Mesenchymal stem cell (in vitro differentiated cells and primary cell): ENCODE data around the gene MAPK7.

ENCODE experiments used
- DNase-seq: peaks from one replicate; pipeline ENCODE4 v3.0.0-alpha.2; 2013
- H2AFZ ChIP-seq: one replicate; pipeline ENCODE4 v1.6.1; 2013; ENCODE audit warnings: low read depth, mild to moderate bottlenecking, control low read depth, inconsistent platforms, low read length, moderate library complexity
- H2AK5ac ChIP-seq: 2 replicates; pipeline ENCODE4 v1.6.1; 2013; ENCODE audit warnings: low read length, moderate library complexity, mild to moderate bottlenecking, inconsistent platforms; ENCODE audit not compliant: severe bottlenecking
- H2BK120ac ChIP-seq: one replicate; pipeline ENCODE4 v1.6.1; 2013; ENCODE audit warnings: low read depth, mild to moderate bottlenecking, inconsistent platforms, low read length, moderate library complexity
- H2BK12ac ChIP-seq, 2 experiments: one replicate each; pipeline ENCODE4 v1.6.1; 2013; ENCODE audit warnings: inconsistent platforms in 2 of 2, low read length in 2 of 2, mild to moderate bottlenecking in 2 of 2, moderate library complexity in 2 of 2, control low read depth in 1 of 2
- H2BK15ac ChIP-seq: one replicate; pipeline ENCODE4 v1.6.1; 2013; ENCODE audit warnings: mild to moderate bottlenecking, low read depth, inconsistent platforms; ENCODE audit not compliant: poor library complexity, severe bottlenecking
- H2BK5ac ChIP-seq: 2 replicates; pipeline ENCODE4 v1.6.1; 2013; ENCODE audit warnings: low read depth, mild to moderate bottlenecking, low read length, control low read depth, inconsistent platforms; ENCODE audit not compliant: poor library complexity, severe bottlenecking
- H3K14ac ChIP-seq, 2 experiments: one replicate each; pipeline ENCODE4 v1.6.1; 2013; ENCODE audit warnings: inconsistent platforms in 2 of 2, low read length in 2 of 2, control low read depth in 1 of 2, mild to moderate bottlenecking in 1 of 2, moderate library complexity in 1 of 2
- H3K18ac ChIP-seq, 2 experiments: one replicate each; pipeline ENCODE4 v1.6.1; 2013; ENCODE audit warnings: inconsistent platforms in 2 of 2, low read length in 2 of 2, control low read depth in 1 of 2, low read depth in 1 of 2, mild to moderate bottlenecking in 1 of 2
- H3K23ac ChIP-seq, 2 experiments: one replicate each; pipeline ENCODE4 v1.6.1; 2013; ENCODE audit warnings: inconsistent platforms in 2 of 2, low read length in 2 of 2, mild to moderate bottlenecking in 2 of 2, moderate library complexity in 2 of 2, control low read depth in 1 of 2
- H3K27ac ChIP-seq: 2 replicates; pipeline ENCODE4 v1.5.1; 2013; ENCODE audit warnings: mild to moderate bottlenecking, moderate library complexity, low read length, control low read depth, inconsistent platforms; ENCODE audit not compliant: poor library complexity, severe bottlenecking
- H3K27me3 ChIP-seq, 2 experiments: 2 replicates each; pipeline versions ENCODE4 v1.6.1 to v1.7.0; 2013; ENCODE audit warnings: low read length in 2 of 2, mild to moderate bottlenecking in 2 of 2, moderate library complexity in 2 of 2, control low read depth in 1 of 2, inconsistent platforms in 1 of 2; ENCODE audit not compliant: control insufficient read depth in 1 of 2, insufficient read depth in 1 of 2
- H3K36me3 ChIP-seq, 2 experiments: 2 replicates each; pipeline versions ENCODE4 v1.6.1 to v1.7.0; 2013; ENCODE audit warnings: low read length in 2 of 2, control low read depth in 1 of 2, inconsistent platforms in 1 of 2, low read depth in 1 of 2, mild to moderate bottlenecking in 1 of 2; ENCODE audit not compliant: insufficient read depth in 2 of 2, control insufficient read depth in 1 of 2
- H3K4ac ChIP-seq, 2 experiments: one replicate each; pipeline ENCODE4 v1.6.1; 2013; ENCODE audit warnings: inconsistent platforms in 2 of 2, low read length in 2 of 2, mild to moderate bottlenecking in 2 of 2, moderate library complexity in 2 of 2, control low read depth in 1 of 2, low read depth in 1 of 2
- H3K4me1 ChIP-seq: 2 replicates; pipeline ENCODE4 v1.6.1; 2013; ENCODE audit warnings: low read depth, low read length, control low read depth; ENCODE audit not compliant: control insufficient read depth, insufficient read depth
- H3K4me2 ChIP-seq: 2 replicates; pipeline ENCODE4 v1.6.1; 2013; ENCODE audit warnings: low read length, mild to moderate bottlenecking, inconsistent platforms; ENCODE audit not compliant: poor library complexity, severe bottlenecking
- H3K4me3 ChIP-seq, 2 experiments: 2 replicates each; pipeline versions ENCODE4 v1.5.1 to v1.7.0; 2013; ENCODE audit warnings: low read length in 2 of 2, mild to moderate bottlenecking in 2 of 2, control low read depth in 1 of 2, low read depth in 1 of 2; ENCODE audit not compliant: insufficient read depth in 1 of 2
- H3K79me1 ChIP-seq: replicated peaks from 2 replicates; pipeline ENCODE4 v1.6.1; 2013; ENCODE audit warnings: mild to moderate bottlenecking, control low read depth, low read length, inconsistent platforms; ENCODE audit not compliant: poor library complexity, severe bottlenecking
- H3K9ac ChIP-seq: 2 replicates; pipeline ENCODE4 v1.7.0; 2013; ENCODE audit warnings: mild to moderate bottlenecking, low read length, moderate library complexity
- H3K9me3 ChIP-seq: 2 replicates; pipeline ENCODE4 v1.7.0; 2013; ENCODE audit warnings: mild to moderate bottlenecking, low read length; ENCODE audit not compliant: control insufficient read depth
- H4K8ac ChIP-seq: one replicate; pipeline ENCODE4 v1.6.1; 2013; ENCODE audit warnings: inconsistent platforms, mild to moderate bottlenecking, low read length, moderate library complexity
- H4K91ac ChIP-seq: one replicate; pipeline ENCODE4 v1.6.1; 2013; ENCODE audit warnings: mild to moderate bottlenecking, low read length, inconsistent platforms
- WGBS: methylation state at CpG from one replicate; pipeline ENCODE4 v1.1.7; 2013; ENCODE audit warnings: mixed read lengths; 5-methylcytosine and 5-hydroxymethylcytosine counted together

The MAPK7 gene

GRCh38 chr17:19421219-19421618 lies 42.9 kb downstream of the MAPK7 start:
- Histone ChIP-seq H2AFZ (no peak overlapping the region), H2BK12ac (no peak overlapping the region), H4K91ac (no peak overlapping the region), H3K4me3 (no peak overlapping the region), H3K14ac (no peak overlapping the region), H3K4me2 (no peak overlapping the region), H2BK15ac (no peak overlapping the region), H3K23ac (no peak overlapping the region), H2AK5ac (no peak overlapping the region), H3K18ac (no peak overlapping the region), H3K4ac (no peak overlapping the region), H4K8ac (no peak overlapping the region), H3K4me1 (no peaks in the 10 kb centered on the region), H2BK120ac (no peak overlapping the region), H3K9ac (no peak overlapping the region), H3K36me3 (no peaks in the 10 kb centered on the region), H3K9me3 (no peaks in the 10 kb centered on the region), H3K27me3 (peaks cover 0 to 26% of the 10 kb centered on the region in 2 experiments), H3K79me1 (no peaks in the 10 kb centered on the region), H2BK5ac (no peak overlapping the region), H3K27ac (no peak overlapping the region)
- no peak for DNase-seq
- no CpG with 5 or more reads among the region's 4 CpGs for WGBS

- no peak overlapping the region for H3K9ac ChIP-seq
- no peak overlapping the region for H2BK5ac ChIP-seq
- H3K4me2 ChIP-seq = no peak overlapping the region
- H3K27ac ChIP-seq = no peak overlapping the region
- no peaks in the 10 kb centered on the region for H3K79me1 ChIP-seq
- H2AK5ac ChIP-seq = no peak overlapping the region
- no peak overlapping the region for H2BK120ac ChIP-seq
- H3K36me3 ChIP-seq = no peaks in the 10 kb centered on the region
- H3K4me3 ChIP-seq = no peak overlapping the region
- H3K14ac ChIP-seq = no peak overlapping the region
- H2BK15ac ChIP-seq = no peak overlapping the region
- no peak overlapping the region for H2BK12ac ChIP-seq
- H3K9me3 ChIP-seq = no peaks in the 10 kb centered on the region
- no peaks in the 10 kb centered on the region for H3K4me1 ChIP-seq
- no peak overlapping the region for H4K91ac ChIP-seq
- H3K4ac ChIP-seq = no peak overlapping the region
- no peak overlapping the region for H2AFZ ChIP-seq
- H4K8ac ChIP-seq = no peak overlapping the region
- no peak overlapping the region for H3K18ac ChIP-seq
- DNase-seq = no peak
- peaks cover 0 to 19% of the 10 kb centered on the region in 2 experiments for H3K27me3 ChIP-seq
- 88% methylated on average over 4 of the region's 6 CpGs for WGBS
- H3K23ac ChIP-seq = no peak overlapping the region
Observed at GRCh38 chr17:19421926-19422325, 43.6 kb downstream of the MAPK7 start.

GRCh38 chr17:19424934-19425868 lies 46.9 kb downstream of the MAPK7 start:
- Histone ChIP-seq H3K4ac (no peak overlapping the region), H3K9ac (peak overlapping the region; percentile 16), H2BK12ac (no peak overlapping the region), H3K4me1 (no peaks in the 10 kb centered on the region), H2BK5ac (no peak overlapping the region), H2AFZ (no peak overlapping the region), H4K91ac (no peak overlapping the region), H3K4me2 (no peak overlapping the region), H2BK15ac (no peak overlapping the region), H3K9me3 (no peaks in the 10 kb centered on the region), H3K23ac (no peak overlapping the region), H3K18ac (no peak overlapping the region), H4K8ac (no peak overlapping the region), H3K79me1 (no peaks in the 10 kb centered on the region), H3K27ac (no peak overlapping the region), H3K14ac (no peak overlapping the region), H3K4me3 (no peak overlapping the region), H3K27me3 (no peaks in the 10 kb centered on the region), H3K36me3 (no peaks in the 10 kb centered on the region), H2AK5ac (no peak overlapping the region), H2BK120ac (no peak overlapping the region)
- DNase-seq = no peak
- WGBS = 74% methylated on average over 7 of the region's 8 CpGs

GRCh38 chr17:19426631-19427030 lies 48.3 kb downstream of the MAPK7 start:
- H3K18ac ChIP-seq = no peak overlapping the region
- no peak overlapping the region for H2AK5ac ChIP-seq
- H3K9ac ChIP-seq = no peak overlapping the region
- no peak overlapping the region for H2AFZ ChIP-seq
- no peak overlapping the region for H2BK12ac ChIP-seq
- H3K36me3 ChIP-seq = no peaks in the 10 kb centered on the region
- no peaks in the 10 kb centered on the region for H3K4me1 ChIP-seq
- H3K14ac ChIP-seq = no peak overlapping the region
- no peak for DNase-seq
- H3K4me3 ChIP-seq = no peak overlapping the region
- no peaks in the 10 kb centered on the region for H3K79me1 ChIP-seq
- 89% methylated on average over 4 of the region's 5 CpGs for WGBS
- H3K27ac ChIP-seq = no peak overlapping the region
- H4K8ac ChIP-seq = no peak overlapping the region
- H2BK120ac ChIP-seq = no peak overlapping the region
- no peak overlapping the region for H2BK5ac ChIP-seq
- H3K9me3 ChIP-seq = no peaks in the 10 kb centered on the region
- H3K23ac ChIP-seq = no peak overlapping the region
- H3K4me2 ChIP-seq = no peak overlapping the region
- no peak overlapping the region for H2BK15ac ChIP-seq
- no peak overlapping the region for H4K91ac ChIP-seq
- no peak overlapping the region for H3K4ac ChIP-seq
- no peaks in the 10 kb centered on the region for H3K27me3 ChIP-seq
